Neural progenitor cell (in vitro differentiated cells): Measurements from ENCODE around the gene GALNT18. TPM values are rescaled to one million over a fixed set of nuclear protein-coding genes. Genes with fewer than 3 reads are reported as not detected.

Experiments used
- DNase-seq: peaks from one replicate; pipeline ENCODE4 v3.0.0-alpha.2; 2016; ENCODE audit warnings: low spot score
- H2AFZ ChIP-seq: fragments of 200-600 bp; sonication (generic); replicated peaks from 2 replicates; pipeline ENCODE4 v1.6.1; 2016; ENCODE audit warnings: antibody characterized with exemption
- H3F3A ChIP-seq: fragments of 200-600 bp; sonication (generic); 2 replicates; pipeline ENCODE4 v1.6.1; 2016; ENCODE audit warnings: antibody characterized with exemption, low read depth
- H3K27ac ChIP-seq: fragments of 200-600 bp; sonication (generic); 2 replicates; pipeline ENCODE4 v1.5.1; 2016; ENCODE audit warnings: mild to moderate bottlenecking
- H3K27me3 ChIP-seq: fragments of 200-600 bp; sonication (generic); 2 replicates; pipeline ENCODE4 v1.6.1; 2016; ENCODE audit warnings: mild to moderate bottlenecking, moderate library complexity
- H3K36me3 ChIP-seq: fragments of 200-600 bp; sonication (generic); 2 replicates; pipeline ENCODE4 v1.5.1; 2016
- H3K4me1 ChIP-seq: fragments of 200-600 bp; sonication (generic); 2 replicates; pipeline ENCODE4 v1.6.1; 2016; ENCODE audit warnings: mixed run types
- H3K4me2 ChIP-seq: fragments of 200-600 bp; sonication (generic); 2 replicates; pipeline ENCODE4 v1.6.1; 2016
- H3K4me3 ChIP-seq: fragments of 200-600 bp; sonication (generic); 2 replicates; pipeline ENCODE4 v1.5.1; 2016
- H3K79me2 ChIP-seq: fragments of 200-600 bp; sonication (generic); 2 replicates; pipeline ENCODE4 v1.6.1; 2016; ENCODE audit warnings: low read depth
- H3K9ac ChIP-seq: fragments of 200-600 bp; sonication (generic); 2 replicates; pipeline ENCODE4 v1.6.1; 2016
- H3K9me3 ChIP-seq: fragments of 200-600 bp; sonication (generic); 2 replicates; pipeline ENCODE4 v1.5.1; 2016; ENCODE audit warnings: low read depth
- H4K20me1 ChIP-seq: fragments of 200-600 bp; sonication (generic); 2 replicates; pipeline ENCODE4 v1.6.1; 2016; ENCODE audit warnings: low read depth
- H3K27ac Mint-ChIP-seq: 3 replicates; pipeline ENCODE4 v1.8.0; 2021; ENCODE audit warnings: mixed read lengths
- H3K27me3 Mint-ChIP-seq: 2 replicates; pipeline ENCODE4 v1.8.0; 2022; ENCODE audit warnings: low read depth, mild to moderate bottlenecking, inconsistent platforms, moderate library complexity, mixed read lengths; ENCODE audit not compliant: insufficient read depth
- H3K36me3 Mint-ChIP-seq: 3 replicates; pipeline ENCODE4 v1.8.0; 2021; ENCODE audit warnings: mixed read lengths
- H3K4me1 Mint-ChIP-seq: 3 replicates; pipeline ENCODE4 v1.8.0; 2021; ENCODE audit warnings: mixed read lengths
- H3K4me3 Mint-ChIP-seq: 3 replicates; pipeline ENCODE4 v1.8.0; 2021; ENCODE audit warnings: mild to moderate bottlenecking, moderate library complexity, mixed read lengths
- H3K9me3 Mint-ChIP-seq: 3 replicates; pipeline ENCODE4 v1.8.0; 2020; ENCODE audit warnings: mixed read lengths
- EZH2 ChIP-seq: fragments of 200-600 bp; sonication (generic); IDR thresholded peaks from 2 replicates; pipeline ENCODE4 v1.6.1; 2017; ENCODE audit warnings: antibody characterized with exemption, mild to moderate bottlenecking, moderate library complexity
- EZH2phosphoT487 ChIP-seq: fragments of 200-600 bp; sonication (generic); IDR thresholded peaks from 2 replicates; pipeline ENCODE4 v1.6.1; 2017; ENCODE audit warnings: antibody characterized with exemption
- total RNA-seq: library from RNA; depleted of rRNA; stranded (reverse); fragments of >200 nt; gene quantifications from 2 replicates; pipeline ENCODE4 v1.2.3, GENCODE V29; 2015; ENCODE audit warnings: low replicate concordance
- TF ChIP-seq, protein P1 (sequence below): fragments of 200-600 bp; sonication (generic); IDR thresholded peaks from 2 replicates; pipeline ENCODE4 v1.5.1; 2017; ENCODE audit warnings: antibody characterized with exemption, mild to moderate bottlenecking

The GALNT18 gene
- total RNA-seq, 1 donor from 2014 or later = 2.4 TPM

DNA sequence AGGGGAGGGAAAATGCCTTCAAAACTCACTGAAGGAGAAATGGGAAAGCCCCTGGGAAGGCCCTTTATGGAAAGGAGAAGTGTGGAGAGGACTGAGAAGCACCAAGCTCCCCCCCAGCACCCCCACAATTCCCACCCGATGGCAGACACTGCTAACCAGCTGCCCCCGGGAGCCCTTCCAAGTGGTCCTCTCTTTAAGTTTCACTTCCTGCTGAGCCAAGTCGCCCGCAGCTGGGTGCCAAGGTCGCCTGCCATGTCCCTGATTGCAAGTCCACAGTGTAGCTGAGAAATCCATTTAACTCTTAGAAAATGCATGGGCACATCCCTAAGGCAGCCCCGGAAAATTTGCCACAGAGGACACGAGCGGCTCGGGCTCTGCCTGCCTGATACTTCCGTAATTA is 68.2 kb downstream of the GALNT18 start:
- Histone ChIP-seq H3K4me1 (no peaks in the 10 kb centered on the region), H3K9ac (no peak overlapping the region), H3K27me3 (no peaks in the 10 kb centered on the region), H3K4me2 (no peak overlapping the region), H3K36me3 (no peaks in the 10 kb centered on the region), H3K27ac (no peak overlapping the region), H3K4me3 (no peak overlapping the region), H3K9me3 (no peaks in the 10 kb centered on the region), H3K79me2 (no peaks in the 10 kb centered on the region), H4K20me1 (no peaks in the 10 kb centered on the region), H3F3A (no peaks in the 10 kb centered on the region), H2AFZ (no peak overlapping the region)
- no peaks in the 10 kb centered on the region for H3K27me3 Mint-ChIP-seq
- H3K9me3 Mint-ChIP-seq = no peaks in the 10 kb centered on the region
- H3K36me3 Mint-ChIP-seq = no peaks in the 10 kb centered on the region
- DNase-seq = no peak
- H3K4me1 Mint-ChIP-seq = peaks cover 6% of the 10 kb centered on the region
- H3K27ac Mint-ChIP-seq = no peak overlapping the region
- H3K4me3 Mint-ChIP-seq = no peak overlapping the region
- TF ChIP-seq, protein P1, sequence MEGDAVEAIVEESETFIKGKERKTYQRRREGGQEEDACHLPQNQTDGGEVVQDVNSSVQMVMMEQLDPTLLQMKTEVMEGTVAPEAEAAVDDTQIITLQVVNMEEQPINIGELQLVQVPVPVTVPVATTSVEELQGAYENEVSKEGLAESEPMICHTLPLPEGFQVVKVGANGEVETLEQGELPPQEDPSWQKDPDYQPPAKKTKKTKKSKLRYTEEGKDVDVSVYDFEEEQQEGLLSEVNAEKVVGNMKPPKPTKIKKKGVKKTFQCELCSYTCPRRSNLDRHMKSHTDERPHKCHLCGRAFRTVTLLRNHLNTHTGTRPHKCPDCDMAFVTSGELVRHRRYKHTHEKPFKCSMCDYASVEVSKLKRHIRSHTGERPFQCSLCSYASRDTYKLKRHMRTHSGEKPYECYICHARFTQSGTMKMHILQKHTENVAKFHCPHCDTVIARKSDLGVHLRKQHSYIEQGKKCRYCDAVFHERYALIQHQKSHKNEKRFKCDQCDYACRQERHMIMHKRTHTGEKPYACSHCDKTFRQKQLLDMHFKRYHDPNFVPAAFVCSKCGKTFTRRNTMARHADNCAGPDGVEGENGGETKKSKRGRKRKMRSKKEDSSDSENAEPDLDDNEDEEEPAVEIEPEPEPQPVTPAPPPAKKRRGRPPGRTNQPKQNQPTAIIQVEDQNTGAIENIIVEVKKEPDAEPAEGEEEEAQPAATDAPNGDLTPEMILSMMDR = no peak

DNA sequence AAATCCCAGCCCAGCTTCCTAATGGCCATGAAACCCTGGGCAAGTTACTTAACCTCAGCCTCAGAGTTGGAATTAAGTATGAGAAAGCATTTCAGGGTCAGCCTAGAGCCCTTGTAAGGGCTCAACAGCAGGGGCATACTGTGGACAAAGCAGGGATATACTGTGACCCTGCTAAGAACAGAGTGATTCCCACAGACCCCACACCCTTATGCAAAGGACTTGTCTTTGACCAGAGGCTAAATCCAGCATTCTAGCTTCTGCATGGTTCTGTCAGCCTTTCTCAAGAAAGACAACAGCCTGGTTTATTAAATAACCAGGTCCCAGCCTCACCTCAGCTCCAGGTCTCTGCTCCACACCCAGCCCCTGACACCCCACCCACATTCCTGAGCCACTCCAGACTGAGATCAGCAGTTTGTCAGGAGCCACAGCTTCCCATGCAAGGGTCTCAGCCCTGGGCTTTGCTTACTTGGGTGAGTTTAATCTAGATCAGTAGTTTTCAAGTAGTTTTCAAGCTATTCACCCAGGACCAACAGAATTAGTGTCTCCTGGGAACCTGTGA is 69.2 kb downstream of the GALNT18 start:
- no peak overlapping the region for H3K27ac Mint-ChIP-seq
- no peak for DNase-seq
- peaks cover 3% of the 10 kb centered on the region for H3K27me3 Mint-ChIP-seq

GRCh38 chr11:11550534-11550933 is 71.3 kb downstream of the GALNT18 start:
- no peak overlapping the region for H3K27ac ChIP-seq
- H3K9me3 ChIP-seq = no peaks in the 10 kb centered on the region
- TF ChIP-seq, protein P1 = no peak
- TF ChIP-seq EZH2phosphoT487 = no peak
- no peak overlapping the region for H3K4me3 ChIP-seq
- Mint-ChIP-seq H3K27ac (no peak overlapping the region), H3K4me3 (no peak overlapping the region), H3K27me3 (peaks cover 5% of the 10 kb centered on the region), H3K36me3 (no peaks in the 10 kb centered on the region), H3K4me1 (peaks cover 8% of the 10 kb centered on the region), H3K9me3 (no peaks in the 10 kb centered on the region)
- no peaks in the 10 kb centered on the region for H4K20me1 ChIP-seq
- no peak for DNase-seq
- H3K9ac ChIP-seq = no peak overlapping the region
- H2AFZ ChIP-seq = no peak overlapping the region
- no peaks in the 10 kb centered on the region for H3K36me3 ChIP-seq
- no peaks in the 10 kb centered on the region for H3K27me3 ChIP-seq
- H3K4me1 ChIP-seq = no peaks in the 10 kb centered on the region
- no peaks in the 10 kb centered on the region for H3F3A ChIP-seq
- H3K79me2 ChIP-seq = no peaks in the 10 kb centered on the region
- no peak overlapping the region for H3K4me2 ChIP-seq

More for the DNA sequence above, 69.2 kb downstream of the GALNT18 start:
- no peaks in the 10 kb centered on the region for H3K27me3 ChIP-seq
- H3K4me3 ChIP-seq = no peak overlapping the region
- no peak overlapping the region for H2AFZ ChIP-seq
- H3K4me1 ChIP-seq = no peaks in the 10 kb centered on the region
- no peaks in the 10 kb centered on the region for H3F3A ChIP-seq
- no peak overlapping the region for H3K4me2 ChIP-seq
- no peaks in the 10 kb centered on the region for H3K9me3 ChIP-seq
- TF ChIP-seq EZH2phosphoT487 (no peak), EZH2 (no peak)
- TF ChIP-seq, protein P1 = no peak
- no peaks in the 10 kb centered on the region for H3K9me3 Mint-ChIP-seq
- no peaks in the 10 kb centered on the region for H4K20me1 ChIP-seq
- no peaks in the 10 kb centered on the region for H3K79me2 ChIP-seq
- H3K4me3 Mint-ChIP-seq = no peak overlapping the region
- H3K9ac ChIP-seq = no peak overlapping the region
- H3K36me3 ChIP-seq = no peaks in the 10 kb centered on the region
- no peaks in the 10 kb centered on the region for H3K36me3 Mint-ChIP-seq
- H3K27ac ChIP-seq = no peak overlapping the region
- H3K4me1 Mint-ChIP-seq = peaks cover 9% of the 10 kb centered on the region
